K562 (cell line): ENCODE data around the gene THBS2. TPM values are rescaled to one million over a fixed set of nuclear protein-coding genes. Genes with fewer than 3 reads are reported as not detected.

Experiments used
- ATAC-seq: fragments of 200-7000 bp; cut with Tn5 transposase; 3 replicates; pipeline ENCODE4 v1.9.1; 2020; ENCODE audit warnings: moderate library complexity
- BruUV-seq: library from RNA; stranded (reverse); fragments of 400-500 nt; replicated peaks from 2 replicates; lab custom pipeline; 2021; lab: Mats Ljungman, UMichigan
- CTCF ChIA-PET: fragments of 300-600 bp; formaldehyde crosslinking; extraction: SDS; loops from one replicate; lab custom pipeline; 2021; ENCODE audit warnings: low intra/inter-chr PET ratio; lab: Yijun Ruan, JAX
- POLR2A ChIA-PET: fragments of 300-600, 350-650 bp; sonication (Branson Sonifier 250); formaldehyde crosslinking; extraction: SDS; loops from one replicate; lab custom pipeline; 2021; ENCODE audit warnings: antibody characterized with exemption, inconsistent platforms; lab: Yijun Ruan, JAX
- DNase-seq, 4 experiments: peaks; one replicate each; pipeline versions ENCODE4 v3.0.0 to v3.0.0-alpha.2; 2011 to 2018; ENCODE audit warnings: low spot score in 3 of 4, mixed read lengths in 3 of 4; ENCODE audit errors: extremely low read depth in 1 of 4
- FAIRE-seq: peaks from 2 replicates; lab custom pipeline; 2011; peaks lifted over from hg19 to GRCh38; lab: Jason Lieb, UNC
- H2AFZ ChIP-seq: 2 replicates; pipeline ENCODE4 v1.6.0; 2011; ENCODE audit warnings: low read depth, low read length, control low read depth, inconsistent platforms
- H3K27ac ChIP-seq: fragments of 200-600 bp; 3 replicates; pipeline ENCODE4 v1.8.0; 2011; ENCODE audit warnings: low read depth, mild to moderate bottlenecking, control low read depth, inconsistent platforms, low read length, moderate library complexity, mixed read lengths; ENCODE audit errors: extremely low read depth
- H3K27me3 ChIP-seq, 2 experiments: fragments of 300-600 bp in 1 of 2; 2 replicates in 1 of 2; 3 replicates in 1 of 2; pipeline versions ENCODE4 v1.6.0 to v1.8.0; 2011; ENCODE audit warnings: inconsistent platforms in 2 of 2, low read length in 2 of 2, mild to moderate bottlenecking in 1 of 2, mixed read lengths in 1 of 2, moderate library complexity in 1 of 2; ENCODE audit not compliant: control insufficient read depth in 2 of 2, insufficient read depth in 2 of 2
- H3K36me3 ChIP-seq: fragments of 300-600 bp; 3 replicates; pipeline ENCODE4 v1.8.0; 2011; ENCODE audit warnings: mild to moderate bottlenecking, low read length, inconsistent platforms; ENCODE audit not compliant: control insufficient read depth, insufficient read depth
- H3K4me1 ChIP-seq, 2 experiments: fragments of 200-600 bp in 1 of 2; replicated peaks in 1 of 2; 2 replicates in 1 of 2; 3 replicates in 1 of 2; pipeline versions ENCODE4 v1.5.1 to v1.8.0; 2011; ENCODE audit warnings: inconsistent platforms in 2 of 2, low read length in 2 of 2, mild to moderate bottlenecking in 1 of 2, mixed read lengths in 1 of 2, moderate library complexity in 1 of 2; ENCODE audit not compliant: control insufficient read depth in 2 of 2, insufficient read depth in 2 of 2
- H3K4me2 ChIP-seq: 2 replicates; pipeline ENCODE4 v1.6.1; 2011; ENCODE audit warnings: low read length, control low read depth, inconsistent platforms, mixed read lengths; ENCODE audit not compliant: insufficient read depth
- H3K4me3 ChIP-seq: fragments of 200-600 bp; sonication (generic), shearing (Covaris generic); 2 replicates; pipeline ENCODE4 v1.5.1; 2016; ENCODE audit warnings: control low read depth, inconsistent platforms
- H3K79me2 ChIP-seq: fragments of 200-600 bp; 3 replicates; pipeline ENCODE4 v1.8.0; 2011; ENCODE audit warnings: low read length, inconsistent platforms; ENCODE audit not compliant: control insufficient read depth, insufficient read depth
- H3K9ac ChIP-seq, 2 experiments: 2 replicates each; pipeline versions ENCODE4 v1.6.0 to v1.6.1; 2011; ENCODE audit warnings: low read depth in 2 of 2, low read length in 2 of 2, control low read depth in 1 of 2, inconsistent platforms in 1 of 2, mild to moderate bottlenecking in 1 of 2, mixed read lengths in 1 of 2; ENCODE audit not compliant: insufficient read depth in 1 of 2
- H3K9me1 ChIP-seq: one replicate; pipeline ENCODE4 v1.6.0; 2011; ENCODE audit warnings: inconsistent platforms, mild to moderate bottlenecking, low read length, moderate library complexity; ENCODE audit not compliant: control insufficient read depth, insufficient read depth
- H3K9me3 ChIP-seq: replicated peaks from 2 replicates; pipeline ENCODE4 v1.5.1; 2011; ENCODE audit warnings: low read depth, low read length, inconsistent platforms; ENCODE audit not compliant: control insufficient read depth, insufficient read depth
- H4K20me1 ChIP-seq: replicated peaks from 2 replicates; pipeline ENCODE4 v1.6.1; 2011; ENCODE audit warnings: low read length, inconsistent platforms, mixed read lengths; ENCODE audit not compliant: control insufficient read depth, insufficient read depth
- CBX1 ChIP-seq: sonication (generic); IDR thresholded peaks from 2 replicates; pipeline ENCODE4 v1.6.1; 2016; ENCODE audit warnings: antibody characterized with exemption, low read depth, mild to moderate bottlenecking
- L3MBTL2 ChIP-seq: fragments of 450-650 bp; IDR thresholded peaks from 2 replicates; pipeline ENCODE4 v1.6.1; 2016; ENCODE audit warnings: mild to moderate bottlenecking, moderate library complexity
- PYGO2 ChIP-seq: fragments of 450-650 bp; IDR thresholded peaks from 2 replicates; pipeline ENCODE4 v1.6.1; 2016; ENCODE audit warnings: mild to moderate bottlenecking, missing genetic modification characterization, moderate library complexity, missing compliant biosample characterization
- WGBS: fragments of 100-300 bp; shearing (Covaris generic); methylation state at CpG from one replicate; pipeline ENCODE4 v1.1.6; 2016; ENCODE audit warnings: low coverage, mixed read lengths; ENCODE audit not compliant: insufficient coverage; ENCODE audit errors: missing lambda C conversion rate; 5-methylcytosine and 5-hydroxymethylcytosine counted together
- in situ Hi-C: fragments of 300-500 bp; cut with MboI; formaldehyde crosslinking; loops from 4 replicates; pipeline ENCODE4 v1.15.0; 2018; ENCODE audit warnings: inconsistent platforms, mixed read lengths
- intact Hi-C: fragments of 100-400 bp; cut with micrococcal nuclease; formaldehyde crosslinking; loops from 2 replicates; pipeline ENCODE4 v1.14.2; 2022
- polyA plus RNA-seq, 8 experiments: library from polyadenylated mRNA; depleted of rRNA in 4 of 8; stranded (reverse) in 5 of 8; unstranded in 3 of 8; fragments of >200 nt; fragmentation: Nextera tagmentation in 2 of 8; fragmentation: Illumina TruSeq in 1 of 8; extraction: Ambion mirVana in 2 of 8; extraction: Trizol in 1 of 8; gene quantifications; 2 replicates each; pipeline versions ENCODE4 v1.2.1 to v1.2.3, GENCODE V29; 2011 to 2014; ENCODE audit warnings: inconsistent platforms in 1 of 8, missing spikeins in 1 of 8
- total RNA-seq, 7 experiments: library from RNA; depleted of rRNA in 6 of 7; stranded (reverse); fragments of >200 nt in 6 of 7; fragmentation: Illumina TruSeq in 2 of 7; extraction: Trizol in 2 of 7; gene quantifications; 2 replicates each; pipeline versions ENCODE4 v1.2.1 to v1.2.3, GENCODE V29; 2011 to 2021; ENCODE audit warnings: low replicate concordance in 1 of 7
- TF ChIP-seq, protein P1 (sequence below): sonication (generic); formaldehyde crosslinking; IDR thresholded peaks from 2 replicates; pipeline ENCODE4 v1.9.0; 2022; ENCODE audit warnings: mild to moderate bottlenecking, missing genetic modification reagents
- TF ChIP-seq, protein P2 (sequence below), 2 experiments: fragments of 450-650 bp; formaldehyde crosslinking in 1 of 2; IDR thresholded peaks; 2 replicates each; pipeline versions ENCODE4 v1.4.0 to v1.6.1; 2014 to 2020; ENCODE audit warnings: mild to moderate bottlenecking in 2 of 2, borderline replicate concordance in 1 of 2, low read depth in 1 of 2

THBS2 gene
- total and polyA plus RNA-seq, 9 of the 15 experiments (the other 6 are each of a cell fraction or from before 2014, with no cell fraction given), result 0.03 to 0.11 (median 0.03) TPM; not detected in 6

DNA sequence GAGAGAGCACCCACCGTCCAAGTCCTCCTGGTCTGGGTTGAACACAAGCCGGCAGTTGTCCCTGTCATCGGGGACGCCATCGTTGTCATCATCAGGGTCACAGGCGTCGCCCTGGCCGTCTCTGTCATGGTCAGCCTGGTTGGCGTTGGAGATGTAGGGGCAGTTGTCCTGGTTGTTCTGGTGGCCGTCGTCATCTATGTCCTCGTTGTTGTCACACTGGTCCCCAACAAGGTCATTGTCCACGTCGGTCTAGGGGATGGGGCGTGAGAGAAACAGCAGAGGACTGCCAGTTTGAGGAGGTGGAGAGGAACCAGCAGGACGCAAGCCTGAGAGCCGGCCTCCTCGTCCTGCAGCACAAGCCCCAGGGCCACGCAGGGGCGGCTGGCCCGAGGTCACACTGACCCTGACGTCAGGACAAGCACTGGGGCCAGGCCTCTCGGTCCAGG, 28.5 kb downstream of the THBS2 start:
- Histone ChIP-seq H3K79me2 (no peaks in the 10 kb centered on the region), H3K36me3 (no peaks in the 10 kb centered on the region), H3K27ac (no peak overlapping the region), H4K20me1 (peaks cover 5% of the 10 kb centered on the region; the same call in 1 of the 2 replicates), H3K4me2 (no peak overlapping the region), H3K9me1 (no peaks in the 10 kb centered on the region), H3K9ac (no peak overlapping the region)
- DNase-seq (no peak), FAIRE-seq (no peak)
- POLR2A ChIA-PET, result interaction anchor here (1.0 kb wide), 1 partner anchor 11 kb away, joined by 6 read pairs; no protein-coding TSS in a partner anchor
- intact Hi-C loops (no loop called here), in situ Hi-C loops (no loop called here)
- BruUV-seq, result no TSS peak
- TF ChIP-seq CBX1, result no peak
- TF ChIP-seq, all 486 proteins: peak for 0
- Histone ChIP-seq H3K27me3 (peaks cover 52 to 87% of the 10 kb centered on the region in 2 experiments), H3K4me3 (no peak overlapping the region), H3K9me3 (no peaks in the 10 kb centered on the region), H3K4me1 (peaks cover 2 to 3% of the 10 kb centered on the region in 2 experiments; a peak in 3 of 5 replicates), H2AFZ (no peak overlapping the region; the same call in 1 of the 2 replicates)
- no peak for ATAC-seq
- under 1% methylated on average over 23 of the region's 23 CpGs for WGBS
- CTCF ChIA-PET, result no interaction called here

DNA sequence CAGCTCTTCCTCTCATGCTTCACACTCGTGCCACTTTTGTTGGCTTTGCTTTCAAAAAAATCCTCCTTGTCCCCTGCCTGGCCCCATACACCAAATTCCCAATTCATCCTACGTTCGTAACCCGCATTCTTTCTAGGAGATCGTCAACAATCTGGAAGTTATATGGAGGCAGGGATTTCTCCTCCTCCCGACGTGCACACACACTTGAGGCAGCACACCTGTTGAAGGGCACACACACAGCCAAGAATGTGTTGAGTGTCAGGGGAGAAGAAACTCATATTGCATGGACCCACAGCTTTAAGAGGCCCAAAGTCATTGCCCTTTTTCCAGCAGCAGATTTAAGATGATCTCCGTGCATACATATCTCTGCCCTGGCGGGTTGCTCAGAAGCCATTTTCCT, 28.9 kb downstream of the THBS2 start:
- ChIA-PET POLR2A (no interaction called here), CTCF (no interaction called here)
- 0% methylated on average over 9 of the region's 9 CpGs for WGBS
- no peak overlapping the region for H3K4me2 ChIP-seq
- BruUV-seq, result no TSS peak
- no peak overlapping the region for H3K27ac ChIP-seq
- peaks cover 5% of the 10 kb centered on the region; the same call in 1 of the 2 replicates for H4K20me1 ChIP-seq
- FAIRE-seq, result no peak
- DNase-seq, result no peak
- H3K9ac ChIP-seq, result no peak overlapping the region
- no peaks in the 10 kb centered on the region for H3K9me1 ChIP-seq
- in situ Hi-C loops, result no loop called here
- ATAC-seq, result no peak
- peaks cover 2 to 3% of the 10 kb centered on the region in 2 experiments; a peak in 3 of 5 replicates for H3K4me1 ChIP-seq
- no peak overlapping the region for H3K4me3 ChIP-seq
- H3K27me3 ChIP-seq, result peaks cover 54 to 90% of the 10 kb centered on the region in 2 experiments
- intact Hi-C loops, result no loop called here
- H3K36me3 ChIP-seq, result no peaks in the 10 kb centered on the region
- H3K9me3 ChIP-seq, result no peaks in the 10 kb centered on the region; the same call in 1 of the 2 replicates
- no peak overlapping the region; the same call in 1 of the 2 replicates for H2AFZ ChIP-seq
- H3K79me2 ChIP-seq, result no peaks in the 10 kb centered on the region
- TF ChIP-seq, protein P1, sequence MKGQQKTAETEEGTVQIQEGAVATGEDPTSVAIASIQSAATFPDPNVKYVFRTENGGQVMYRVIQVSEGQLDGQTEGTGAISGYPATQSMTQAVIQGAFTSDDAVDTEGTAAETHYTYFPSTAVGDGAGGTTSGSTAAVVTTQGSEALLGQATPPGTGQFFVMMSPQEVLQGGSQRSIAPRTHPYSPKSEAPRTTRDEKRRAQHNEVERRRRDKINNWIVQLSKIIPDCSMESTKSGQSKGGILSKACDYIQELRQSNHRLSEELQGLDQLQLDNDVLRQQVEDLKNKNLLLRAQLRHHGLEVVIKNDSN (CRISPR knock-in tag), result no peak
- TF ChIP-seq, protein P2, sequence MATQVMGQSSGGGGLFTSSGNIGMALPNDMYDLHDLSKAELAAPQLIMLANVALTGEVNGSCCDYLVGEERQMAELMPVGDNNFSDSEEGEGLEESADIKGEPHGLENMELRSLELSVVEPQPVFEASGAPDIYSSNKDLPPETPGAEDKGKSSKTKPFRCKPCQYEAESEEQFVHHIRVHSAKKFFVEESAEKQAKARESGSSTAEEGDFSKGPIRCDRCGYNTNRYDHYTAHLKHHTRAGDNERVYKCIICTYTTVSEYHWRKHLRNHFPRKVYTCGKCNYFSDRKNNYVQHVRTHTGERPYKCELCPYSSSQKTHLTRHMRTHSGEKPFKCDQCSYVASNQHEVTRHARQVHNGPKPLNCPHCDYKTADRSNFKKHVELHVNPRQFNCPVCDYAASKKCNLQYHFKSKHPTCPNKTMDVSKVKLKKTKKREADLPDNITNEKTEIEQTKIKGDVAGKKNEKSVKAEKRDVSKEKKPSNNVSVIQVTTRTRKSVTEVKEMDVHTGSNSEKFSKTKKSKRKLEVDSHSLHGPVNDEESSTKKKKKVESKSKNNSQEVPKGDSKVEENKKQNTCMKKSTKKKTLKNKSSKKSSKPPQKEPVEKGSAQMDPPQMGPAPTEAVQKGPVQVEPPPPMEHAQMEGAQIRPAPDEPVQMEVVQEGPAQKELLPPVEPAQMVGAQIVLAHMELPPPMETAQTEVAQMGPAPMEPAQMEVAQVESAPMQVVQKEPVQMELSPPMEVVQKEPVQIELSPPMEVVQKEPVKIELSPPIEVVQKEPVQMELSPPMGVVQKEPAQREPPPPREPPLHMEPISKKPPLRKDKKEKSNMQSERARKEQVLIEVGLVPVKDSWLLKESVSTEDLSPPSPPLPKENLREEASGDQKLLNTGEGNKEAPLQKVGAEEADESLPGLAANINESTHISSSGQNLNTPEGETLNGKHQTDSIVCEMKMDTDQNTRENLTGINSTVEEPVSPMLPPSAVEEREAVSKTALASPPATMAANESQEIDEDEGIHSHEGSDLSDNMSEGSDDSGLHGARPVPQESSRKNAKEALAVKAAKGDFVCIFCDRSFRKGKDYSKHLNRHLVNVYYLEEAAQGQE (IDR thresholded peaks at IDR 0.05; ENCODE audit: borderline replicate concordance), result no peak
- TF ChIP-seq, protein P2 (CRISPR knock-in tag; IDR thresholded peaks at IDR 0.05; ENCODE audit: low read depth), result no peak
- TF ChIP-seq L3MBTL2, result no peak
- TF ChIP-seq PYGO2 (tag), result no peak
